HepG2 (cell line): ENCODE measurements around the gene MED12. TPM values are rescaled to one million over a fixed set of nuclear protein-coding genes. Genes with fewer than 3 reads are reported as not detected.

Source experiments
- ARHGAP35 ChIP-seq: sonication (generic); formaldehyde crosslinking; IDR thresholded peaks from 2 replicates; pipeline ENCODE4 v1.9.0; 2022; ENCODE audit warnings: mild to moderate bottlenecking, inconsistent platforms, moderate library complexity, missing genetic modification reagents, borderline replicate concordance
- ARID2 ChIP-seq: sonication (generic); formaldehyde crosslinking; IDR thresholded peaks from 2 replicates; pipeline ENCODE4 v1.8.1; 2022; ENCODE audit warnings: mild to moderate bottlenecking, missing genetic modification reagents, borderline replicate concordance
- CREB3 ChIP-seq: sonication (generic); formaldehyde crosslinking; IDR thresholded peaks from 2 replicates; pipeline ENCODE4 v1.5.0; 2020; ENCODE audit warnings: missing genetic modification reagents
- DDIT3 ChIP-seq: sonication (generic); formaldehyde crosslinking; IDR thresholded peaks from 2 replicates; pipeline ENCODE4 v1.4.0; 2020; ENCODE audit warnings: mild to moderate bottlenecking, missing genetic modification reagents
- ELF3 ChIP-seq: IDR thresholded peaks from 2 replicates; pipeline ENCODE4 v1.6.1; 2016; ENCODE audit warnings: missing genetic modification reagents, missing compliant biosample characterization
- HOXA3 ChIP-seq: sonication (generic); formaldehyde crosslinking; IDR thresholded peaks from 2 replicates; pipeline ENCODE4 v1.5.0; 2020; ENCODE audit warnings: missing genetic modification reagents
- JDP2 ChIP-seq: sonication (generic); formaldehyde crosslinking; IDR thresholded peaks from 2 replicates; pipeline ENCODE4 v1.8.1; 2022; ENCODE audit warnings: missing genetic modification reagents, borderline replicate concordance
- NFIC ChIP-seq: IDR thresholded peaks from 2 replicates; pipeline ENCODE4 v1.6.1; 2012; ENCODE audit warnings: mild to moderate bottlenecking, low read length, inconsistent platforms
- NRL ChIP-seq: sonication (generic); formaldehyde crosslinking; IDR thresholded peaks from 2 replicates; pipeline ENCODE4 v1.5.0; 2020; ENCODE audit warnings: missing genetic modification reagents, mild to moderate bottlenecking, moderate library complexity, borderline replicate concordance
- ZFP36L1 ChIP-seq: sonication (generic); formaldehyde crosslinking; IDR thresholded peaks from 2 replicates; pipeline ENCODE4 v1.8.0; 2022; ENCODE audit warnings: mild to moderate bottlenecking, missing genetic modification reagents, moderate library complexity
- ZNF180 ChIP-seq: sonication (generic); formaldehyde crosslinking; IDR thresholded peaks from 2 replicates; pipeline ENCODE4 v1.4.0; 2020; ENCODE audit warnings: low read depth, missing genetic modification reagents, borderline replicate concordance
- ZNF251 ChIP-seq: sonication (generic); formaldehyde crosslinking; IDR thresholded peaks from 2 replicates; pipeline ENCODE4 v1.9.0; 2021; ENCODE audit warnings: mild to moderate bottlenecking, missing genetic modification reagents
- ZNF350 ChIP-seq: sonication (generic); formaldehyde crosslinking; IDR thresholded peaks from 2 replicates; pipeline ENCODE4 v1.4.0; 2020; ENCODE audit warnings: mild to moderate bottlenecking, low read depth, missing genetic modification reagents, borderline replicate concordance
- ZNF549 ChIP-seq: sonication (generic); formaldehyde crosslinking; IDR thresholded peaks from 2 replicates; pipeline ENCODE4 v1.5.0; 2020; ENCODE audit warnings: missing genetic modification reagents
- ZNF574 ChIP-seq: sonication (generic); formaldehyde crosslinking; IDR thresholded peaks from 2 replicates; pipeline ENCODE4 v1.4.0; 2020; ENCODE audit warnings: missing genetic modification reagents
- ZNF740 ChIP-seq: sonication (generic); formaldehyde crosslinking; IDR thresholded peaks from 2 replicates; pipeline ENCODE4 v1.4.0; 2020; ENCODE audit warnings: missing genetic modification reagents
- ZNF879 ChIP-seq: sonication (generic); formaldehyde crosslinking; IDR thresholded peaks from 2 replicates; pipeline ENCODE4 v1.8.1; 2023; ENCODE audit warnings: missing genetic modification reagents
- polyA plus RNA-seq, 8 experiments: library from polyadenylated mRNA; depleted of rRNA in 3 of 8; stranded (reverse) in 7 of 8; unstranded in 1 of 8; fragments of >200 nt; fragmentation: Illumina TruSeq in 4 of 8; extraction: Trizol in 4 of 8; gene quantifications; 2 replicates each; pipeline versions ENCODE4 v1.2.1 to v1.2.3, GENCODE V29; 2011 to 2016; ENCODE audit warnings: low read depth in 4 of 8, missing spikeins in 1 of 8, mixed read lengths in 1 of 8; ENCODE audit not compliant: insufficient read depth in 1 of 8
- total RNA-seq, 5 experiments: library from RNA; depleted of rRNA; stranded (reverse); fragments of >200 nt; fragmentation: Illumina TruSeq; extraction: Trizol; gene quantifications; 2 replicates each; pipeline ENCODE4 v1.2.3, GENCODE V29; 2016; ENCODE audit warnings: low read depth in 1 of 5
- TF ChIP-seq, protein P1 (sequence below): fragments of 450-650 bp; IDR thresholded peaks from 2 replicates; pipeline ENCODE4 v1.6.1; 2017
- TF ChIP-seq, protein P2 (sequence below), 2 experiments: sonication (generic) in 1 of 2; formaldehyde crosslinking in 1 of 2; IDR thresholded peaks; 2 replicates each; pipeline versions ENCODE4 v1.4.0 to v1.6.1; 2018 to 2020; ENCODE audit warnings: missing genetic modification reagents in 2 of 2, borderline replicate concordance in 1 of 2, low read depth in 1 of 2, mild to moderate bottlenecking in 1 of 2, missing biosample characterization in 1 of 2
- TF ChIP-seq, protein P3 (sequence below): sonication (generic); formaldehyde crosslinking; IDR thresholded peaks from 2 replicates; pipeline ENCODE4 v1.8.1; 2022; ENCODE audit warnings: low read depth, mild to moderate bottlenecking, missing genetic modification reagents

The MED12 gene
- total and polyA plus RNA-seq, 2 of the 13 experiments (the other 11 are each of a cell fraction or from before 2014, with no cell fraction given) = 9.4 to 15.0 TPM

DNA sequence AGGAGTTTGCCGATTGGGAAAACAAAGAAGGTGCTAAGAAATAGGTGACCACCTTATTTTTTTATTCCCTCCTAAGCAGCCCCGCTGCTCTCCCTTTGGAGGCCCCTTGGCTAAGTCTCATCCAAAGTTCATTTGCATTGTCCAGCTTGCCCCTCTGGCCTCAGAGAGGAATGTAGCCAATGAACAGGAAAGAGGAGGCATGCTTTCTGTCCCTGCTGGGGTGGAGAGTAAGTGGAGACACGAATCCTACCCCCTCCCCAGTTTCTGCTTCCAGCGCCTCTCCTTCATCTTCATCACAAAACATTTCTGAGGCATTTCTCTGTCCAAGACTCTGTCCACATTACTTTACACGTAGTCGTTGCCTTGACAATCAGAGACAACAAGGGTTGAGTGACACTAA lies 64.9 kb downstream of the MED12 start (continued):
- TF ChIP-seq ZNF574 (CRISPR knock-in tag) (no peak), NRL (CRISPR knock-in tag) (no peak), ZNF549 (CRISPR knock-in tag) (no peak), NFIC (no peak), DDIT3 (no peak), ZNF251 (CRISPR knock-in tag) (no peak), ZNF350 (no peak), ARID2 (no peak), ZNF180 (CRISPR knock-in tag) (no peak), ZNF740 (no peak), HOXA3 (CRISPR knock-in tag) (no peak), CREB3 (CRISPR knock-in tag) (no peak), ARHGAP35 (CRISPR knock-in tag) (no peak), ZFP36L1 (CRISPR knock-in tag) (no peak), ZNF879 (CRISPR knock-in tag) (no peak), JDP2 (no peak), ELF3 (CRISPR knock-in tag) (peak; percentile 32; the same call in 1 of the 2 replicates)
- TF ChIP-seq, protein P1, sequence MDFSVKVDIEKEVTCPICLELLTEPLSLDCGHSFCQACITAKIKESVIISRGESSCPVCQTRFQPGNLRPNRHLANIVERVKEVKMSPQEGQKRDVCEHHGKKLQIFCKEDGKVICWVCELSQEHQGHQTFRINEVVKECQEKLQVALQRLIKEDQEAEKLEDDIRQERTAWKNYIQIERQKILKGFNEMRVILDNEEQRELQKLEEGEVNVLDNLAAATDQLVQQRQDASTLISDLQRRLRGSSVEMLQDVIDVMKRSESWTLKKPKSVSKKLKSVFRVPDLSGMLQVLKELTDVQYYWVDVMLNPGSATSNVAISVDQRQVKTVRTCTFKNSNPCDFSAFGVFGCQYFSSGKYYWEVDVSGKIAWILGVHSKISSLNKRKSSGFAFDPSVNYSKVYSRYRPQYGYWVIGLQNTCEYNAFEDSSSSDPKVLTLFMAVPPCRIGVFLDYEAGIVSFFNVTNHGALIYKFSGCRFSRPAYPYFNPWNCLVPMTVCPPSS = no peak
- TF ChIP-seq, protein P2, sequence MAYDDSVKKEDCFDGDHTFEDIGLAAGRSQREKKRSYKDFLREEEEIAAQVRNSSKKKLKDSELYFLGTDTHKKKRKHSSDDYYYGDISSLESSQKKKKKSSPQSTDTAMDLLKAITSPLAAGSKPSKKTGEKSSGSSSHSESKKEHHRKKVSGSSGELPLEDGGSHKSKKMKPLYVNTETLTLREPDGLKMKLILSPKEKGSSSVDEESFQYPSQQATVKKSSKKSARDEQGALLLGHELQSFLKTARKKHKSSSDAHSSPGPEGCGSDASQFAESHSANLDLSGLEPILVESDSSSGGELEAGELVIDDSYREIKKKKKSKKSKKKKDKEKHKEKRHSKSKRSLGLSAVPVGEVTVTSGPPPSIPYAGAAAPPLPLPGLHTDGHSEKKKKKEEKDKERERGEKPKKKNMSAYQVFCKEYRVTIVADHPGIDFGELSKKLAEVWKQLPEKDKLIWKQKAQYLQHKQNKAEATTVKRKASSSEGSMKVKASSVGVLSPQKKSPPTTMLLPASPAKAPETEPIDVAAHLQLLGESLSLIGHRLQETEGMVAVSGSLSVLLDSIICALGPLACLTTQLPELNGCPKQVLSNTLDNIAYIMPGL (CRISPR knock-in tag; IDR thresholded peaks at IDR 0.05; ENCODE audit: borderline replicate concordance in 1 of 2, low read depth in 1 of 2) = no peak
- TF ChIP-seq, protein P3, sequence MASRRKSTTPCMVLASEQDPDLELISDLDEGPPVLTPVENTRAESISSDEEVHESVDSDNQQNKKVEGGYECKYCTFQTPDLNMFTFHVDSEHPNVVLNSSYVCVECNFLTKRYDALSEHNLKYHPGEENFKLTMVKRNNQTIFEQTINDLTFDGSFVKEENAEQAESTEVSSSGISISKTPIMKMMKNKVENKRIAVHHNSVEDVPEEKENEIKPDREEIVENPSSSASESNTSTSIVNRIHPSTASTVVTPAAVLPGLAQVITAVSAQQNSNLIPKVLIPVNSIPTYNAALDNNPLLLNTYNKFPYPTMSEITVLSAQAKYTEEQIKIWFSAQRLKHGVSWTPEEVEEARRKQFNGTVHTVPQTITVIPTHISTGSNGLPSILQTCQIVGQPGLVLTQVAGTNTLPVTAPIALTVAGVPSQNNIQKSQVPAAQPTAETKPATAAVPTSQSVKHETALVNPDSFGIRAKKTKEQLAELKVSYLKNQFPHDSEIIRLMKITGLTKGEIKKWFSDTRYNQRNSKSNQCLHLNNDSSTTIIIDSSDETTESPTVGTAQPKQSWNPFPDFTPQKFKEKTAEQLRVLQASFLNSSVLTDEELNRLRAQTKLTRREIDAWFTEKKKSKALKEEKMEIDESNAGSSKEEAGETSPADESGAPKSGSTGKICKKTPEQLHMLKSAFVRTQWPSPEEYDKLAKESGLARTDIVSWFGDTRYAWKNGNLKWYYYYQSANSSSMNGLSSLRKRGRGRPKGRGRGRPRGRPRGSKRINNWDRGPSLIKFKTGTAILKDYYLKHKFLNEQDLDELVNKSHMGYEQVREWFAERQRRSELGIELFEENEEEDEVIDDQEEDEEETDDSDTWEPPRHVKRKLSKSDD (CRISPR knock-in tag) = no peak
